ENCODE results near the gene CXCL17. TPM values are rescaled to one million over a fixed set of nuclear protein-coding genes. Genes with fewer than 3 reads are reported as not detected.
"Not testable (repeated sequence)": the region's sequence is repeated elsewhere in the genome, so short reads cannot be mapped to it uniquely, and the experiment has no call there.

CXCL17 gene
- total RNA-seq, 1 donor from 2014 or later = not detected

DNA sequence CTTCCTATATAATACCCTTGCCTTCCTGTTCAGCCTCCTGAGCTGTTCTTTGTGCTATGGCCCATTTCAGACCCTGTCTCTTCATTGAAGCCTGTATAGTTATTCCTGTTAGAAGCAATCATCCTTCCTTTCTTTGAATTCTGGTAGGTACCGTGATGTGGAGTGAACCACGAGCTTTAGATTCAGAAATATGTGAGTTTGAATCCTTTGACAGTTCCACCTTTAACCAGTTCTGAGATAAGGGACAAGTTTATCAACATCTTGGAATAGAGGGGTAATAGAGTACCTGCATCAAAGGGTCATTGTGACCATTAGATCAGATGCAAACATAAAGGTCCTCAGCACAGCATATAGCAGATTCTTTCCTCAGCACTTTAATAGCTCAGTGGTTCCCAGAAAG is 12.3 kb upstream of the CXCL17 start:
- no peak for TF ChIP-seq CTCF (IDR thresholded peaks at IDR 0.05; ENCODE audit: partially characterized antibody, unreplicated experiment)
- no peak overlapping the region for H3K27ac Mint-ChIP-seq (ENCODE audit: unreplicated experiment)
- H3K27me3 Mint-ChIP-seq (ENCODE audit: unreplicated experiment) = peaks cover 3% of the 10 kb centered on the region
- H3K4me3 Mint-ChIP-seq (ENCODE audit: unreplicated experiment) = no peak overlapping the region
- H3K36me3 Mint-ChIP-seq (ENCODE audit: unreplicated experiment) = peaks cover 4% of the 10 kb centered on the region
- H3K9me3 Mint-ChIP-seq (ENCODE audit: unreplicated experiment) = peaks cover 2% of the 10 kb centered on the region
- no peak for DNase-seq
- H3K4me1 Mint-ChIP-seq (ENCODE audit: low read depth, unreplicated experiment) = peaks cover 1% of the 10 kb centered on the region

DNA sequence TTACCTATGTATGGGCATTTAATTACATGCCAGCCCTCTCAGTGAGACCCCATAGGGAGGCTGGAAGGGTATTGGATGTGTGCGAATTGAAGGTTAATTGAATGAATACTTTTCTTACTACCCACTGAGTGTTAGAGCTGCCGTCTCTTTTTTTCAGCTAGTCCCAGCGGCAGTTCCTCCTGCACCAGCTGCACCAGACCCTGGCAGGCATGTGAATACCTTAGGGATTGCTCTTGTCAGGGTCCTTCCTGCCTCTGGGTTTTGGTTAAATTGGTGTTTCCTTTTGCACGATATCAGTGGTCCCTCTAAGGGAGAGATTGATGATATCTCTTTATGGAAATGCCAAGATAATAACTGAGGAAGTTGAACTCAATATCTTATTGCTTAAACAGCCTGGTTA is 9.8 kb upstream of the CXCL17 start:
- no peak overlapping the region for H3K4me3 Mint-ChIP-seq (ENCODE audit: unreplicated experiment)
- H3K9me3 Mint-ChIP-seq (ENCODE audit: unreplicated experiment) = no peaks in the 10 kb centered on the region
- no peaks in the 10 kb centered on the region for H3K36me3 Mint-ChIP-seq (ENCODE audit: unreplicated experiment)
- no peak for DNase-seq
- H3K4me1 Mint-ChIP-seq (ENCODE audit: low read depth, unreplicated experiment) = peaks cover 1% of the 10 kb centered on the region
- peaks cover 3% of the 10 kb centered on the region for H3K27me3 Mint-ChIP-seq (ENCODE audit: unreplicated experiment)
- TF ChIP-seq CTCF (IDR thresholded peaks at IDR 0.05; ENCODE audit: partially characterized antibody, unreplicated experiment) = no peak
- no peak overlapping the region for H3K27ac Mint-ChIP-seq (ENCODE audit: unreplicated experiment)

DNA sequence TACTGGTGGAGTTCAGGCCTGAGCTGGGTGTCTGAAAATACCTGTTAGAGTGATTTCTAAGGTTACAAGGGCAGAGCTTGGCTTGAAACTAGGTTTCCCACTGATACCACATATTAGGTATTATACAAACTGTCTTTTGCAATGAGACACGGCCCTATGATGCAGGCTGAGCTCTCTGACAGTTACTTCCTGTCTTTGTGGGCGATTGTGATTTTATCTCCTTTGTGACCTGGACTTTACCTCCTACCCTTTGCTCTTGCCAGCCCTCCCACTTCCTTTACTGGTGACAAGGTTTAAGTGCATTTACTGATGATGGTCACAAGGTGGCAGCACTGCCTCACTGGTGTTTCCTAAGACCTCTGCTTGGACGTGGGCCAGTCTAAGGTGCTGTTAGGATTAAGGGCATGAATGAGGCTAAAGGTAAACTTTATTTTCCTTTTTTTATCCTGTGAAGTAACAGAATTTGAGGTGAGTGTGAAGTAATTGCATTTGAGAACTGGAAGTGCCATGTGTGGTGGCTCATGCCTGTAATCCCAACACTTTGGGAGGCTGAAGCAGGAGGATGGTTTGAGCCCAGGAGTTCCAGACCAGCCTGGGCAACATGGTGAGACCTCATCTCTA is 7.7 kb upstream of the CXCL17 start:
- peak; percentile 82 for TF ChIP-seq CTCF (IDR thresholded peaks at IDR 0.05; ENCODE audit: partially characterized antibody, unreplicated experiment)
- Mint-ChIP-seq H3K4me3 (ENCODE audit: unreplicated experiment) (no peak overlapping the region), H3K9me3 (ENCODE audit: unreplicated experiment) (no peaks in the 10 kb centered on the region), H3K36me3 (ENCODE audit: unreplicated experiment) (no peaks in the 10 kb centered on the region), H3K27me3 (ENCODE audit: unreplicated experiment) (no peaks in the 10 kb centered on the region), H3K4me1 (ENCODE audit: low read depth, unreplicated experiment) (no peaks in the 10 kb centered on the region), H3K27ac (ENCODE audit: unreplicated experiment) (no peak overlapping the region)
- DNase-seq = peak; percentile 63

DNA sequence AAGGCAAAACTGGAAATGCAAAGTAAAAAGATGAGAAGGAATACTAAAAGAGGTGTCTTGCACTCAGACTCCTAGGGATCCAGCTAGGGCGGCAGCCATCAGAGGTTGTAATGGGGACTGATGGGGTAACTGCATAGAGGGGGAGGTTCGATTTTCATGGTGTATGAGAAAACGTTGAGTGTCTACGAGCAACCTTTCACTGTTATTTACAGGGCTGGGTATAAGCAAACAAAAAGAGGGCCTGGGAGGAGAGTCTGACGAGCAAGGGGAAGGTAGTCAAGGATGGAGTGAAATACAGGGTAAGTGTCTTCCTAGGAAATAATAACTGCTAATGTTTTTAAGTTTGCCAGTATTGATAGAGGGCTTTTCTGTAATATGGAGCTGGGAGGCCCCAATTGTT is 5.6 kb upstream of the CXCL17 start:
- not testable (repeated sequence) for DNase-seq; H3K27ac Mint-ChIP-seq (ENCODE audit: unreplicated experiment); H3K4me1 Mint-ChIP-seq (ENCODE audit: low read depth, unreplicated experiment); H3K27me3 Mint-ChIP-seq (ENCODE audit: unreplicated experiment); H3K4me3 Mint-ChIP-seq (ENCODE audit: unreplicated experiment); H3K36me3 Mint-ChIP-seq (ENCODE audit: unreplicated experiment); H3K9me3 Mint-ChIP-seq (ENCODE audit: unreplicated experiment)

GRCh38 chr19:42445948-42446347 is 3.2 kb upstream of the CXCL17 start:
- no peak overlapping the region for H3K4me3 Mint-ChIP-seq (ENCODE audit: unreplicated experiment)
- H3K4me1 Mint-ChIP-seq (ENCODE audit: low read depth, unreplicated experiment) = no peaks in the 10 kb centered on the region
- DNase-seq = no peak
- no peaks in the 10 kb centered on the region for H3K9me3 Mint-ChIP-seq (ENCODE audit: unreplicated experiment)
- H3K27ac Mint-ChIP-seq (ENCODE audit: unreplicated experiment) = no peak overlapping the region
- TF ChIP-seq CTCF (IDR thresholded peaks at IDR 0.05; ENCODE audit: partially characterized antibody, unreplicated experiment) = no peak
- H3K27me3 Mint-ChIP-seq (ENCODE audit: unreplicated experiment) = no peaks in the 10 kb centered on the region
- no peaks in the 10 kb centered on the region for H3K36me3 Mint-ChIP-seq (ENCODE audit: unreplicated experiment)

Data from glutamatergic neuron (in vitro differentiated cells).